Esophagus muscularis mucosa (tissue), 3 donors: Measurements from ENCODE around the gene PFN1.

Source experiments
- POLR2AphosphoS5 ChIP-seq, 2 donors: sonication (generic); formaldehyde crosslinking; IDR thresholded peaks; one replicate each; pipeline ENCODE4 v1.6.1; 2017; ENCODE audit warnings: antibody characterized with exemption in 2 of 2
- TF ChIP-seq, protein P1 (sequence below), 3 experiments: fragments of 200-600 bp in 2 of 3; fragments of 450-650 bp in 1 of 3; sonication (generic) in 2 of 3; IDR thresholded peaks; one replicate each; pipeline ENCODE4 v1.5.1; 2017 to 2019; ENCODE audit warnings: antibody characterized with exemption in 3 of 3, mild to moderate bottlenecking in 2 of 3, moderate library complexity in 1 of 3

GRCh38 chr17:4948931-4949320 lies 596 bp upstream of the PFN1 start:
- TF ChIP-seq, protein P1, sequence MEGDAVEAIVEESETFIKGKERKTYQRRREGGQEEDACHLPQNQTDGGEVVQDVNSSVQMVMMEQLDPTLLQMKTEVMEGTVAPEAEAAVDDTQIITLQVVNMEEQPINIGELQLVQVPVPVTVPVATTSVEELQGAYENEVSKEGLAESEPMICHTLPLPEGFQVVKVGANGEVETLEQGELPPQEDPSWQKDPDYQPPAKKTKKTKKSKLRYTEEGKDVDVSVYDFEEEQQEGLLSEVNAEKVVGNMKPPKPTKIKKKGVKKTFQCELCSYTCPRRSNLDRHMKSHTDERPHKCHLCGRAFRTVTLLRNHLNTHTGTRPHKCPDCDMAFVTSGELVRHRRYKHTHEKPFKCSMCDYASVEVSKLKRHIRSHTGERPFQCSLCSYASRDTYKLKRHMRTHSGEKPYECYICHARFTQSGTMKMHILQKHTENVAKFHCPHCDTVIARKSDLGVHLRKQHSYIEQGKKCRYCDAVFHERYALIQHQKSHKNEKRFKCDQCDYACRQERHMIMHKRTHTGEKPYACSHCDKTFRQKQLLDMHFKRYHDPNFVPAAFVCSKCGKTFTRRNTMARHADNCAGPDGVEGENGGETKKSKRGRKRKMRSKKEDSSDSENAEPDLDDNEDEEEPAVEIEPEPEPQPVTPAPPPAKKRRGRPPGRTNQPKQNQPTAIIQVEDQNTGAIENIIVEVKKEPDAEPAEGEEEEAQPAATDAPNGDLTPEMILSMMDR (IDR thresholded peaks at IDR 0.05): no peak
- peak; percentile 53 to 59 for TF ChIP-seq POLR2AphosphoS5 (IDR thresholded peaks at IDR 0.05)
